Central memory CD4-positive, alpha-beta T cell (primary cell): Measurements from ENCODE around the gene SZRD1.
A peak's percentile ranks its signal among the peaks of the same experiment; 100 is the strongest.

Experiments
- DNase-seq: peaks from one replicate; pipeline ENCODE4 v3.0.0; 2022

The SZRD1 gene

GRCh38 chr1:16397120-16397519 lies 30.1 kb downstream of the SZRD1 start:
- no peak for DNase-seq

- DNase-seq: no peak
Measured at GRCh38 chr1:16398371-16398953, 31.4 kb downstream of the SZRD1 start.

GRCh38 chr1:16402742-16403141 lies 35.7 kb downstream of the SZRD1 start:
- DNase-seq: no peak

- no peak for DNase-seq
Measured at GRCh38 chr1:16405441-16405840, 38.4 kb downstream of the SZRD1 start.

GRCh38 chr1:16406868-16407267 lies 39.8 kb downstream of the SZRD1 start:
- DNase-seq: no peak

- DNase-seq: no peak
Measured at GRCh38 chr1:16409536-16410152, 42.6 kb downstream of the SZRD1 start.

GRCh38 chr1:16410803-16411202 lies 43.8 kb downstream of the SZRD1 start:
- no peak for DNase-seq

- DNase-seq: no peak
Measured at GRCh38 chr1:16413191-16413590, 46.1 kb downstream of the SZRD1 start.

- DNase-seq: no peak
Measured at GRCh38 chr1:16418823-16419425, 51.9 kb downstream of the SZRD1 start.

GRCh38 chr1:16420424-16421118 lies 53.5 kb downstream of the SZRD1 start:
- DNase-seq: peak; percentile 68

- DNase-seq: no peak
Measured at GRCh38 chr1:16421201-16421600, 54.2 kb downstream of the SZRD1 start.

- no peak for DNase-seq
Measured at GRCh38 chr1:16422041-16422440, 55.0 kb downstream of the SZRD1 start.

GRCh38 chr1:16425125-16426025 lies 58.3 kb downstream of the SZRD1 start:
- DNase-seq: no peak

- DNase-seq: no peak
Measured at GRCh38 chr1:16430606-16431005, 63.6 kb downstream of the SZRD1 start.

- DNase-seq: no peak
Measured at GRCh38 chr1:16433030-16433429, 66.0 kb downstream of the SZRD1 start.

- no peak for DNase-seq
Measured at GRCh38 chr1:16434007-16434406, 67.0 kb downstream of the SZRD1 start.

GRCh38 chr1:16434501-16434900 lies 67.5 kb downstream of the SZRD1 start:
- DNase-seq: no peak

- no peak for DNase-seq
Measured at GRCh38 chr1:16436946-16437474, 70.0 kb downstream of the SZRD1 start, which contains the start of gene SPATA21. Gene SPATA21, minus strand, starts transcription at chr1:16437424. Its CDS starts 6,053 bp downstream, at chr1:16431371.

GRCh38 chr1:16438516-16438915 lies 71.5 kb downstream of the SZRD1 start:
- no peak for DNase-seq

- no peak for DNase-seq
Measured at GRCh38 chr1:16438924-16439323, 71.9 kb downstream of the SZRD1 start.

- no peak for DNase-seq
Measured at GRCh38 chr1:16440131-16440469, 73.1 kb downstream of the SZRD1 start.

- peak; percentile 85 for DNase-seq
Measured at GRCh38 chr1:16440470-16441281, 73.6 kb downstream of the SZRD1 start, which contains the start of gene NECAP2. Gene NECAP2, plus strand, starts transcription at chr1:16440724. Its CDS starts 38 bp downstream, at chr1:16440762.
